ENCODE data around the gene TANGO6. TPM values are rescaled to one million over a fixed set of nuclear protein-coding genes. Genes with fewer than 3 reads are reported as not detected.

Gene TANGO6
- total RNA-seq, 1 donor from 2014 or later = 11.1 TPM

GRCh38 chr16:69031877-69032301, 188.6 kb downstream of the TANGO6 start:
- DNase-seq (ENCODE audit: low spot score) = no peak
- no peaks in the 10 kb centered on the region for H3K36me3 Mint-ChIP-seq (ENCODE audit: low read depth)
- H3K27me3 Mint-ChIP-seq (ENCODE audit: low read depth) = no peaks in the 10 kb centered on the region
- no peak overlapping the region for H3K27ac Mint-ChIP-seq (ENCODE audit: unreplicated experiment)
- H3K4me3 Mint-ChIP-seq (ENCODE audit: unreplicated experiment) = no peak overlapping the region
- H3K9me3 Mint-ChIP-seq (ENCODE audit: low read depth) = no peaks in the 10 kb centered on the region
- peaks cover 21% of the 10 kb centered on the region for H3K4me1 Mint-ChIP-seq (ENCODE audit: low read depth)
- no peak for TF ChIP-seq CTCF (IDR thresholded peaks at IDR 0.05)

- no peaks in the 10 kb centered on the region for H3K36me3 Mint-ChIP-seq (ENCODE audit: low read depth)
- H3K27ac Mint-ChIP-seq (ENCODE audit: unreplicated experiment) = no peak overlapping the region
- H3K4me3 Mint-ChIP-seq (ENCODE audit: unreplicated experiment) = no peak overlapping the region
- no peak for TF ChIP-seq CTCF (IDR thresholded peaks at IDR 0.05)
- H3K27me3 Mint-ChIP-seq (ENCODE audit: low read depth) = no peaks in the 10 kb centered on the region
- no peak for DNase-seq (ENCODE audit: low spot score)
- H3K9me3 Mint-ChIP-seq (ENCODE audit: low read depth) = no peaks in the 10 kb centered on the region
- H3K4me1 Mint-ChIP-seq (ENCODE audit: low read depth) = peaks cover 13% of the 10 kb centered on the region
These were observed 190.0 kb downstream of the TANGO6 start for GRCh38 chr16:69033151-69033949.

GRCh38 chr16:69035375-69035774, 192.0 kb downstream of the TANGO6 start:
- Mint-ChIP-seq H3K27ac (ENCODE audit: unreplicated experiment) (peak overlapping the region; percentile 12), H3K27me3 (ENCODE audit: low read depth) (no peaks in the 10 kb centered on the region), H3K36me3 (ENCODE audit: low read depth) (no peaks in the 10 kb centered on the region), H3K4me3 (ENCODE audit: unreplicated experiment) (no peak overlapping the region), H3K4me1 (ENCODE audit: low read depth) (peaks cover 23% of the 10 kb centered on the region), H3K9me3 (ENCODE audit: low read depth) (no peaks in the 10 kb centered on the region)
- no peak for DNase-seq (ENCODE audit: low spot score)
- no peak for TF ChIP-seq CTCF (IDR thresholded peaks at IDR 0.05)

- Mint-ChIP-seq H3K4me1 (ENCODE audit: low read depth) (peaks cover 24% of the 10 kb centered on the region), H3K9me3 (ENCODE audit: low read depth) (no peaks in the 10 kb centered on the region)
These were observed 193.2 kb downstream of the TANGO6 start for GRCh38 chr16:69036399-69037091.

More at GRCh38 chr16:69036399-69037091, 193.2 kb downstream of the TANGO6 start:
- no peak for TF ChIP-seq CTCF (IDR thresholded peaks at IDR 0.05)
- Mint-ChIP-seq H3K27ac (ENCODE audit: unreplicated experiment) (no peak overlapping the region), H3K27me3 (ENCODE audit: low read depth) (no peaks in the 10 kb centered on the region), H3K4me3 (ENCODE audit: unreplicated experiment) (no peak overlapping the region), H3K36me3 (ENCODE audit: low read depth) (peaks cover 5% of the 10 kb centered on the region)
- DNase-seq (ENCODE audit: low spot score) = no peak
